Brain microvascular endothelial cell (primary cell): ENCODE data around the gene RMND5B.

Source experiments
- DNase-seq: peaks from one replicate; pipeline ENCODE4 v3.0.0-alpha.2; 2020
- H3K27ac ChIP-seq: fragments of 250-450 bp; sonication (Bioruptor Pico); 2 replicates; pipeline ENCODE4 v1.5.1; 2020; ENCODE audit warnings: mild to moderate bottlenecking, moderate library complexity
- H3K27me3 ChIP-seq: fragments of 250-450 bp; sonication (Bioruptor Pico); replicated peaks from 2 replicates; pipeline ENCODE4 v1.5.1; 2020; ENCODE audit warnings: mild to moderate bottlenecking
- H3K36me3 ChIP-seq: fragments of 250-450 bp; sonication (Bioruptor Pico); replicated peaks from 2 replicates; pipeline ENCODE4 v1.5.1; 2020; ENCODE audit warnings: mild to moderate bottlenecking
- H3K4me3 ChIP-seq: 2 replicates; pipeline ENCODE4 v1.5.1; 2011; ENCODE audit warnings: low read depth, mild to moderate bottlenecking, control low read depth, low read length, moderate library complexity
- in situ Hi-C: cut with HindIII; loops from 2 replicates; pipeline ENCODE4 v1.10.0; 2017; ENCODE audit warnings: low sequenced_read_pairs, low pct_ligation_motif_present
- TF ChIP-seq, protein P1 (sequence below): IDR thresholded peaks from 2 replicates; pipeline ENCODE4 v1.5.1; 2011; ENCODE audit warnings: low read depth, mild to moderate bottlenecking, moderate library complexity, low read length, control low read depth, inconsistent platforms; ENCODE audit errors: missing control alignments

RMND5B gene

GRCh38 chr5:178198706-178199105 is 67.9 kb downstream of the RMND5B start:
- Histone ChIP-seq H3K27ac (no peak overlapping the region), H3K27me3 (peaks cover 4% of the 10 kb centered on the region), H3K36me3 (no peaks in the 10 kb centered on the region), H3K4me3 (no peak overlapping the region)
- in situ Hi-C loops = no loop called here
- DNase-seq = no peak
- TF ChIP-seq, protein P1, sequence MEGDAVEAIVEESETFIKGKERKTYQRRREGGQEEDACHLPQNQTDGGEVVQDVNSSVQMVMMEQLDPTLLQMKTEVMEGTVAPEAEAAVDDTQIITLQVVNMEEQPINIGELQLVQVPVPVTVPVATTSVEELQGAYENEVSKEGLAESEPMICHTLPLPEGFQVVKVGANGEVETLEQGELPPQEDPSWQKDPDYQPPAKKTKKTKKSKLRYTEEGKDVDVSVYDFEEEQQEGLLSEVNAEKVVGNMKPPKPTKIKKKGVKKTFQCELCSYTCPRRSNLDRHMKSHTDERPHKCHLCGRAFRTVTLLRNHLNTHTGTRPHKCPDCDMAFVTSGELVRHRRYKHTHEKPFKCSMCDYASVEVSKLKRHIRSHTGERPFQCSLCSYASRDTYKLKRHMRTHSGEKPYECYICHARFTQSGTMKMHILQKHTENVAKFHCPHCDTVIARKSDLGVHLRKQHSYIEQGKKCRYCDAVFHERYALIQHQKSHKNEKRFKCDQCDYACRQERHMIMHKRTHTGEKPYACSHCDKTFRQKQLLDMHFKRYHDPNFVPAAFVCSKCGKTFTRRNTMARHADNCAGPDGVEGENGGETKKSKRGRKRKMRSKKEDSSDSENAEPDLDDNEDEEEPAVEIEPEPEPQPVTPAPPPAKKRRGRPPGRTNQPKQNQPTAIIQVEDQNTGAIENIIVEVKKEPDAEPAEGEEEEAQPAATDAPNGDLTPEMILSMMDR = no peak

- in situ Hi-C loops = no loop called here
- no peak for DNase-seq
- no peaks in the 10 kb centered on the region for H3K27me3 ChIP-seq
- H3K27ac ChIP-seq = no peak overlapping the region
- H3K36me3 ChIP-seq = peaks cover 1% of the 10 kb centered on the region
- no peak overlapping the region for H3K4me3 ChIP-seq
- TF ChIP-seq, protein P1 = no peak
These were observed 69.0 kb downstream of the RMND5B start for GRCh38 chr5:178199581-178200434.
